GM06990 (cell line): ENCODE data around the gene ATP1A1.

Experiments used
- DNase-seq: peaks from one replicate; pipeline ENCODE4 v3.0.0-alpha.2; 2011; ENCODE audit not compliant: insufficient read length; ENCODE audit errors: extremely low read depth
- H3K27me3 ChIP-seq: replicated peaks from 2 replicates; pipeline ENCODE4 v1.6.0; 2011; ENCODE audit warnings: low read length; ENCODE audit not compliant: control insufficient read depth, insufficient read depth
- H3K36me3 ChIP-seq: 2 replicates; pipeline ENCODE4 v1.5.1; 2011; ENCODE audit warnings: low read length; ENCODE audit not compliant: control insufficient read depth, insufficient read depth
- H3K4me3 ChIP-seq: replicated peaks from 2 replicates; pipeline ENCODE4 v1.5.1; 2011; ENCODE audit warnings: low read depth, mild to moderate bottlenecking, control low read depth, low read length
- TF ChIP-seq, protein P1 (sequence below): IDR thresholded peaks from 2 replicates; pipeline ENCODE4 v1.5.1; 2011; ENCODE audit warnings: low read length, control low read depth, mild to moderate bottlenecking, inconsistent platforms; ENCODE audit not compliant: insufficient read depth, poor library complexity, severe bottlenecking

Gene ATP1A1

DNA sequence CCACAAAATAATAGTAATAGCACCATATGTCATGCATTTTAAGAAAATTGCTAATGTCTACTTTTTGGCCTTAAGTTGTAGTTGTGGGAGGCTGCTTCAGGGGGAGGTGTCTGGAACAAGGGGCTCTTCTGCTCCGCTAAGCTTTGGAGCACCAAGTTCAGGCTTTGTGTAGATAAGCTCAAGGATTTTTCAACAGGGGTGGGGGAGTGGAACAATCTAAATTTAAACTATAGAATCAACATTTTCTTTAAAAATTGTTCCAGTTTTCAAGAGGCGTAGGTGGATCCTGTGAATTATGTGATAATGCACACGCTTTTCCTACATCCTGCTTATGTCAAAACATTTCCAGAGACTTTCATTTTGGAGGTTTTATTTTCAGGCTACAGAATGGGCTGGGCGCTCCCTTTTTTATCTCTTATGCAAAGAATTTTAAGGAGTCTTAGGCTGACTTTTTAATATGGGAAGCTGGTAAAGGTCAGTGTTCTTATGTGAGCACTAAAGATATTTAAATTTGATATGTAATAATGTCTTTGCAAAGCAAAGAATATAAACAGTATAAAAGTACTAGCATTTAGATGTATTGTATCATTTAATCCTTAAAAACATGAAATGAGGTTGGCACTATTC lies 9.9 kb downstream of the ATP1A1 start:
- TF ChIP-seq, protein P1, sequence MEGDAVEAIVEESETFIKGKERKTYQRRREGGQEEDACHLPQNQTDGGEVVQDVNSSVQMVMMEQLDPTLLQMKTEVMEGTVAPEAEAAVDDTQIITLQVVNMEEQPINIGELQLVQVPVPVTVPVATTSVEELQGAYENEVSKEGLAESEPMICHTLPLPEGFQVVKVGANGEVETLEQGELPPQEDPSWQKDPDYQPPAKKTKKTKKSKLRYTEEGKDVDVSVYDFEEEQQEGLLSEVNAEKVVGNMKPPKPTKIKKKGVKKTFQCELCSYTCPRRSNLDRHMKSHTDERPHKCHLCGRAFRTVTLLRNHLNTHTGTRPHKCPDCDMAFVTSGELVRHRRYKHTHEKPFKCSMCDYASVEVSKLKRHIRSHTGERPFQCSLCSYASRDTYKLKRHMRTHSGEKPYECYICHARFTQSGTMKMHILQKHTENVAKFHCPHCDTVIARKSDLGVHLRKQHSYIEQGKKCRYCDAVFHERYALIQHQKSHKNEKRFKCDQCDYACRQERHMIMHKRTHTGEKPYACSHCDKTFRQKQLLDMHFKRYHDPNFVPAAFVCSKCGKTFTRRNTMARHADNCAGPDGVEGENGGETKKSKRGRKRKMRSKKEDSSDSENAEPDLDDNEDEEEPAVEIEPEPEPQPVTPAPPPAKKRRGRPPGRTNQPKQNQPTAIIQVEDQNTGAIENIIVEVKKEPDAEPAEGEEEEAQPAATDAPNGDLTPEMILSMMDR: no peak
- peaks cover 14% of the 10 kb centered on the region for H3K36me3 ChIP-seq
- no peaks in the 10 kb centered on the region for H3K27me3 ChIP-seq
- no peak for DNase-seq
- no peak overlapping the region for H3K4me3 ChIP-seq

DNA sequence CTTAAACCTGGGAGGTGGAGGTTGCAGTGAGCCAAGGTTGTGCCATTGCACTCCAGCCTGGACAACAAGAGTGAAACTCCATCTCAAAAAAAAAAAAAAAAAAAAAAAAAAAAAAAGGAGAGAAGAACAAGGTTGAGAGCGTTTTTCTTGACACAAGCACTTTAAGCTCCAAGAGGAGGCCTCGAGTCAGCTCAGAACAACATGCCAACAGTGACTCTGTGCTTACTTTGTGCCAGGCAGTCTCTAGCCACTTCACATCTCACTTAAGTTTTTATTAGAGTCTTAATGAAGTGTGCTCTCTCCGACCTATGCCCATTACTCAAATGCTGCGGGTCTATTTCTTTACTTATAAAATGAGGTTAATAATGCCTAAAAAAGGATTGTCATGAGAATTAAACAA lies 13.0 kb downstream of the ATP1A1 start:
- DNase-seq: no peak
- Histone ChIP-seq H3K36me3 (peaks cover 30% of the 10 kb centered on the region), H3K4me3 (no peak overlapping the region), H3K27me3 (no peaks in the 10 kb centered on the region)
- TF ChIP-seq, protein P1: no peak

DNA sequence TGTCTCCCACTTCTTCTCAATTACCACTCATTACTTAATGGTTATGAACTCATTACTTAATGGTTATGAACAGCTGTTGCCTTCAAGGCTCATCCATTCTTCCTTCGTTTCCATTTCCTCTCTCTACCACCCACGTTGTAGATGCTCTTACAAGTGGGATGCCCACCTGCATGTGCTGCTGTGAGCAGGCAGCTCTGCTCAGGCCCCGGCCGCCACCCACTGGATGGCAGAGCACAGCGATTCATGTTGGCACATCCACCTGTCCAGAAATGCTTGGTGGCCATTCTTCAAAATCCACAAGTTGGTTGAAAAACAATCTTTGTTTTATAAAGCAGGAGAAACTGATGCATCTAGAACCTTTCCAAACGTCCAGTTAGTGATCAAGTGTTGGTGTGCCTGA lies 14.5 kb downstream of the ATP1A1 start:
- H3K36me3 ChIP-seq: peaks cover 32% of the 10 kb centered on the region
- DNase-seq: no peak
- TF ChIP-seq, protein P1: no peak
- no peak overlapping the region for H3K4me3 ChIP-seq
- H3K27me3 ChIP-seq: no peaks in the 10 kb centered on the region

DNA sequence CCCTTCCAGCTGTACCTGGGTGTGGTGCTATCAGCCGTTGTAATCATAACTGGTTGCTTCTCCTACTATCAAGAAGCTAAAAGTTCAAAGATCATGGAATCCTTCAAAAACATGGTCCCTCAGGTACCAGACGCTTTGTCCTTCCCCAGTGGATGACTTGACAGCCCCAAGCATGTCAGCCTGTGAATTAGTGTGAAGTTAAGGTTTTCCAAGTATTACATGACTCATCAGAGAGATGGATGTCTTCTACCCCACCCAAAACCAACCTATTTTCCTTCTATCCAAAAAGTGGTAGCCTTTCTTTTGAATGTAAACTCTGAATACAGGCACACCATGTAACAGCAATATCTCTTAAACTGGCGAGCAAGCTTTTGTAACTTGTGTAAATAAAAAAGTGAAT lies 15.1 kb downstream of the ATP1A1 start:
- TF ChIP-seq, protein P1: no peak
- Histone ChIP-seq H3K36me3 (peaks cover 34% of the 10 kb centered on the region), H3K27me3 (no peaks in the 10 kb centered on the region), H3K4me3 (no peak overlapping the region)
- no peak for DNase-seq

DNA sequence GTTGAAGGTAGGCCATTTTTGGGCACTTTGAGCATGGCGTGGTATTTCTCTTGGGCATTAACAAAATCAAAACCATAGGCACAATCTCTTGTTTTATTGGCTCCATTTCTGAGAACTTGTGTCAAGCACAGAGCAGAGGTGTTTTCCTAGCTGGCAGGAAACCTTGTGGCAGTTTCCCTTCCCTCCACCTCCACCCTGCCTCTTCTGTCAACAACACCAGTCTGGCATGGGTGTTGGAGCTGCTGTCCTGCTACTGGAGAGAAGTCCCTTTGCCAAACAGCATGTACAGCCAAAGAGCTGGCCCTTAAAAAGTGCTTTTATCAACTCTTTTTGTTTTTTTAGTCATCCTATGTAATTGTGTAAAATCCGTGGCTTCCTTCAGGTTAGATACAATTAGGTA lies 16.0 kb downstream of the ATP1A1 start:
- Histone ChIP-seq H3K36me3 (peaks cover 39% of the 10 kb centered on the region), H3K4me3 (no peak overlapping the region), H3K27me3 (no peaks in the 10 kb centered on the region)
- no peak for DNase-seq
- TF ChIP-seq, protein P1: no peak

DNA sequence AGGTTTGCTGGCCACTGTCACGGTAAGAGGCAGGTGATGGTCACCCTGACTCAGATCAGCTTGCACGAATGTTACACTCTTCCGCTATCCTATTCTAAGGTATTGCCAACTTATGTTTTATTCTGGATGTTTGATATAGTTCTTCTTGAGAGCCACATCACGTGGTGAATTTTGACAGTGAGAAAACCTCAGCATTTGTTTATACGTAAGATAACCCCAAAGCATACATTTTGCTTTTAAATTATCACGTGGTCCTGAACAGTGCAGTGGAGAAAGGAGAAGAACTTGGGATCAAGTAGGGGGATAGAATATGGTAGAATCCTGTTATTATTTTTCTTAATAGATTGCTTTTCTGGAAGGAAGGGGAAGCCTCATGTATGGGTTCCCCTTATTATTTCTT lies 16.6 kb downstream of the ATP1A1 start:
- H3K36me3 ChIP-seq: peaks cover 39% of the 10 kb centered on the region
- TF ChIP-seq, protein P1: no peak
- no peak for DNase-seq
- H3K4me3 ChIP-seq: no peak overlapping the region
- no peaks in the 10 kb centered on the region for H3K27me3 ChIP-seq
